HS-5 (cell line): ENCODE data around the gene PHYKPL.
A peak's percentile ranks its signal among the peaks of the same experiment; 100 is the strongest.
"Not testable (repeated sequence)": the region's sequence is repeated elsewhere in the genome, so short reads cannot be mapped to it uniquely, and the experiment has no call there.

Experiments
- DNase-seq: peaks from one replicate; pipeline ENCODE4 v3.0.0-alpha.2; 2012; ENCODE audit warnings: low read depth

PHYKPL gene

GRCh38 chr5:178206166-178207101 is 26.2 kb downstream of the PHYKPL start:
- DNase-seq: no peak

- DNase-seq: no peak
These were observed 26.9 kb downstream of the PHYKPL start for GRCh38 chr5:178205749-178206047.

GRCh38 chr5:178204935-178205748 is 27.5 kb downstream of the PHYKPL start:
- DNase-seq: no peak

GRCh38 chr5:178204182-178204934 is 28.2 kb downstream of the PHYKPL start, which contains the start of gene HNRNPAB:
Gene HNRNPAB (plus strand): TSS chr5:178204533. CDS start chr5:178204838, 305 bp downstream.
- DNase-seq: peak; percentile 88

GRCh38 chr5:178203670-178204181 is 28.9 kb downstream of the PHYKPL start:
- no peak for DNase-seq

- DNase-seq: no peak
These were observed 30.1 kb downstream of the PHYKPL start for GRCh38 chr5:178202541-178202940.

GRCh38 chr5:178201927-178202235 is 30.7 kb downstream of the PHYKPL start:
- no peak for DNase-seq

GRCh38 chr5:178201221-178201926 is 31.2 kb downstream of the PHYKPL start:
- peak; percentile 34 for DNase-seq

GRCh38 chr5:178199581-178200434 is 32.8 kb downstream of the PHYKPL start:
- DNase-seq: no peak

GRCh38 chr5:178198706-178199105 is 33.9 kb downstream of the PHYKPL start:
- no peak for DNase-seq

GRCh38 chr5:178198151-178198550 is 34.5 kb downstream of the PHYKPL start:
- DNase-seq: not testable (repeated sequence)

- no peak for DNase-seq
These were observed 35.6 kb downstream of the PHYKPL start for GRCh38 chr5:178196986-178197385.

GRCh38 chr5:178196281-178196812 is 36.3 kb downstream of the PHYKPL start:
- DNase-seq: no peak

- no peak for DNase-seq
These were observed 38.6 kb downstream of the PHYKPL start for GRCh38 chr5:178194026-178194425.

- no peak for DNase-seq
These were observed 39.3 kb downstream of the PHYKPL start for GRCh38 chr5:178193251-178193809.

- DNase-seq: no peak
These were observed 39.8 kb downstream of the PHYKPL start for GRCh38 chr5:178192787-178193186.

GRCh38 chr5:178192244-178192643 is 40.4 kb downstream of the PHYKPL start:
- DNase-seq: no peak

GRCh38 chr5:178191661-178192060 is 40.9 kb downstream of the PHYKPL start:
- no peak for DNase-seq

- no peak for DNase-seq
These were observed 43.2 kb downstream of the PHYKPL start for GRCh38 chr5:178189433-178189832.

GRCh38 chr5:178187014-178187413 is 45.6 kb downstream of the PHYKPL start, which contains the start of gene GMCL2:
Gene GMCL2 (minus strand): TSS chr5:178187371. CDS start chr5:178187299, 72 bp downstream.
- DNase-seq: no peak
